NAMALWA (cell line): ENCODE measurements around the gene MPI.
A peak's percentile ranks its signal among the peaks of the same experiment; 100 is the strongest.
"Not testable (repeated sequence)": the region's sequence is repeated elsewhere in the genome, so short reads cannot be mapped to it uniquely, and the experiment has no call there.

Experiments used
- DNase-seq: peaks from one replicate; pipeline ENCODE4 v3.0.0-alpha.2; 2015; ENCODE audit warnings: low spot score

Gene MPI

GRCh38 chr15:74864296-74864695, 25.5 kb upstream of the MPI start:
- DNase-seq: no peak

- DNase-seq: no peak
Observed at GRCh38 chr15:74865316-74865715, 24.5 kb upstream of the MPI start.

GRCh38 chr15:74866090-74866489, 23.8 kb upstream of the MPI start:
- no peak for DNase-seq

- DNase-seq: no peak
Observed at GRCh38 chr15:74867466-74868038, 22.3 kb upstream of the MPI start.

GRCh38 chr15:74868059-74868458, 21.8 kb upstream of the MPI start:
- no peak for DNase-seq

GRCh38 chr15:74869372-74869725, 20.5 kb upstream of the MPI start:
- DNase-seq: no peak

- DNase-seq: peak; percentile 63
Observed at GRCh38 chr15:74869726-74870407, 20.0 kb upstream of the MPI start.

GRCh38 chr15:74870436-74871215, 19.2 kb upstream of the MPI start:
- DNase-seq: no peak

- DNase-seq: no peak
Observed at GRCh38 chr15:74872702-74873035, 17.2 kb upstream of the MPI start.

GRCh38 chr15:74873036-74873755, 16.6 kb upstream of the MPI start, which contains the start of gene SCAMP2:
Gene SCAMP2, minus strand, starts transcription at chr15:74873365. Its CDS starts 110 bp downstream, at chr15:74873255.
- DNase-seq: peak; percentile 96

GRCh38 chr15:74873756-74874424, 16.0 kb upstream of the MPI start:
- peak; percentile 55 for DNase-seq

GRCh38 chr15:74878273-74878672, 11.6 kb upstream of the MPI start:
- DNase-seq: no peak

GRCh38 chr15:74882528-74882927, 7.3 kb upstream of the MPI start:
- no peak for DNase-seq

- no peak for DNase-seq
Observed at GRCh38 chr15:74884428-74885223, 5.2 kb upstream of the MPI start.

- DNase-seq: no peak
Observed at GRCh38 chr15:74885461-74885860, 4.4 kb upstream of the MPI start.

GRCh38 chr15:74887537-74888193, 2.2 kb upstream of the MPI start:
- not testable (repeated sequence) for DNase-seq

- DNase-seq: no peak
Observed at GRCh38 chr15:74888716-74889115, 1.1 kb upstream of the MPI start.

GRCh38 chr15:74889390-74889882, 406 bp upstream of the MPI start:
- DNase-seq: no peak

- no peak for DNase-seq
Observed at GRCh38 chr15:74890665-74890960, 771 bp downstream of the MPI start.

GRCh38 chr15:74891469-74891868, 1.6 kb downstream of the MPI start:
- no peak for DNase-seq

GRCh38 chr15:74892313-74892712, 2.5 kb downstream of the MPI start:
- no peak for DNase-seq
